Measurements from ENCODE around the gene CYRIA. TPM values are rescaled to one million over a fixed set of nuclear protein-coding genes. Genes with fewer than 3 reads are reported as not detected.

The CYRIA gene
- total and polyA plus RNA-seq, 2 donors (not counting 3 experiments of a cell fraction or from before 2014, with no cell fraction given) = 9.3 to 38.4 TPM

- dilution Hi-C loops (cut with MboI; ENCODE audit: extremely low pct_ligation_motif_present, low sequenced_read_pairs) = no loop called here
- ChIA-PET CTCF (no interaction called here), POLR2A (no interaction called here)
- Histone ChIP-seq H3K9ac (replicated peaks; ENCODE audit: extremely low read depth, insufficient read depth, low read length) (no peak overlapping the region), H3K4me3 (replicated peaks in 1 of 3; ENCODE audit: insufficient read depth in 1 of 3, low read depth in 1 of 3, low read length in 3 of 3) (no peak overlapping the region), H3K79me2 (ENCODE audit: control insufficient read depth, insufficient read depth, low read length) (no peaks in the 10 kb centered on the region), H3K36me3 (ENCODE audit: control insufficient read depth in 2 of 2, extremely low read depth in 1 of 2, insufficient read depth in 2 of 2, low read length in 2 of 2) (no peaks in the 10 kb centered on the region), H3K27me3 (ENCODE audit: control insufficient read depth in 2 of 2, insufficient read depth in 2 of 2, low read length in 2 of 2) (peaks cover 0 to 3% of the 10 kb centered on the region in 2 experiments), H3K9me1 (replicated peaks; ENCODE audit: control insufficient read depth, extremely low read depth, insufficient read depth, low read length) (no peaks in the 10 kb centered on the region), H3K9me3 (replicated peaks; ENCODE audit: control insufficient read depth, insufficient read depth, low read length) (no peaks in the 10 kb centered on the region), H4K20me1 (replicated peaks; ENCODE audit: control insufficient read depth, extremely low read depth, insufficient read depth, low read length) (no peaks in the 10 kb centered on the region), H2AFZ (ENCODE audit: low read depth, low read length) (no peak overlapping the region), H3K4me2 (ENCODE audit: insufficient read depth, low read length) (no peak overlapping the region), H3K4me1 (ENCODE audit: control insufficient read depth, extremely low read depth, insufficient read depth, low read length) (no peaks in the 10 kb centered on the region), H3K27ac (ENCODE audit: insufficient read depth, low read depth, low read length) (no peak overlapping the region)
- TF ChIP-seq POLR2A (IDR thresholded peaks at IDR 0.05; ENCODE audit: low read depth, low read length) (no peak), JUN (IDR thresholded peaks at IDR 0.05; ENCODE audit: borderline replicate concordance, insufficient read depth, insufficient read length, low read depth) (no peak), FOS (IDR thresholded peaks at IDR 0.05; ENCODE audit: borderline replicate concordance, insufficient read depth, low read length) (no peak), EZH2 (IDR thresholded peaks at IDR 0.05; ENCODE audit: borderline replicate concordance, low read depth, low read length, severe bottlenecking) (no peak), CTCF (IDR thresholded peaks at IDR 0.05; ENCODE audit: extremely low read depth in 1 of 2, insufficient read depth in 1 of 2, low read depth in 1 of 2, low read length in 2 of 2) (no peak), POLR2AphosphoS5 (IDR thresholded peaks at IDR 0.05; ENCODE audit: insufficient read depth, low read depth, low read length) (no peak), GATA2 (IDR thresholded peaks at IDR 0.05; ENCODE audit: insufficient read depth, insufficient read length, low read depth, low read length) (no peak)
- FAIRE-seq = no peak
- intact Hi-C loops (cut with micrococcal nuclease) = no loop called here
- BruUV-seq (replicated peaks) = no TSS peak
- no peak for DNase-seq (ENCODE audit: low read depth, low spot score)
Observed at GRCh38 chr2:16708173-16708572, 42.5 kb upstream of the CYRIA start.
